Esophagus muscularis mucosa (tissue), 4 donors: ENCODE data around the gene PKP1. TPM values are rescaled to one million over a fixed set of nuclear protein-coding genes. Genes with fewer than 3 reads are reported as not detected.

ENCODE experiments used
- DNase-seq: peaks from one replicate; pipeline ENCODE4 v3.0.0-alpha.2; 2017; ENCODE audit errors: extremely low spot score
- H3K27ac ChIP-seq, 4 donors: fragments of 200-600 bp; sonication (generic); replicated peaks in 1 of 4; 1 replicate in 3 of 4; 2 replicates in 1 of 4; pipeline ENCODE4 v1.5.1; 2016 to 2019; ENCODE audit warnings: mild to moderate bottlenecking in 1 of 4
- H3K27me3 ChIP-seq, 4 donors: fragments of 200-600 bp; sonication (generic); one replicate each; pipeline versions ENCODE4 v1.5.1 to v1.6.0; 2016 to 2019
- H3K36me3 ChIP-seq, 4 donors: fragments of 200-600 bp; sonication (generic); one replicate each; pipeline ENCODE4 v1.5.1; 2016 to 2019
- H3K4me1 ChIP-seq, 4 donors: fragments of 200-600 bp; sonication (generic); one replicate each; pipeline ENCODE4 v1.5.1; 2016 to 2019
- H3K4me3 ChIP-seq, 4 donors: fragments of 200-600 bp; sonication (generic); 1 replicate in 2 of 4; 2 replicates in 2 of 4; pipeline ENCODE4 v1.5.1; 2016 to 2019; ENCODE audit warnings: mild to moderate bottlenecking in 4 of 4, moderate library complexity in 1 of 4
- H3K9me3 ChIP-seq, 4 donors: fragments of 200-600 bp; sonication (generic); 1 replicate in 3 of 4; 2 replicates in 1 of 4; pipeline ENCODE4 v1.5.1; 2016 to 2019
- EP300 ChIP-seq: sonication (generic); formaldehyde crosslinking; IDR thresholded peaks from one replicate; pipeline ENCODE4 v1.6.1; 2017; ENCODE audit warnings: antibody characterized with exemption
- POLR2A ChIP-seq: fragments of 450-650 bp; IDR thresholded peaks from one replicate; pipeline ENCODE4 v1.6.1; 2017; ENCODE audit warnings: antibody characterized with exemption, moderate library complexity, mild to moderate bottlenecking, low read depth
- POLR2AphosphoS5 ChIP-seq, 2 donors: sonication (generic); formaldehyde crosslinking; IDR thresholded peaks; one replicate each; pipeline ENCODE4 v1.6.1; 2017; ENCODE audit warnings: antibody characterized with exemption in 2 of 2
- WGBS: methylation state at CpG from one replicate; pipeline ENCODE4 v1.1.5; 2018; 5-methylcytosine and 5-hydroxymethylcytosine counted together
- intact Hi-C: fragments of 100-400 bp; cut with DNase I; formaldehyde crosslinking; loops from one replicate; pipeline ENCODE4 v1.15.1; 2023
- total RNA-seq, 4 donors: library from RNA; depleted of rRNA; stranded (reverse); fragments of >200 nt; gene quantifications; one replicate each; pipeline versions ENCODE4 v1.1.0 to v1.2.1, GENCODE V29; 2016
- TF ChIP-seq, protein P1 (sequence below), 3 experiments: fragments of 200-600 bp in 2 of 3; fragments of 450-650 bp in 1 of 3; sonication (generic) in 2 of 3; IDR thresholded peaks; one replicate each; pipeline ENCODE4 v1.5.1; 2017 to 2019; ENCODE audit warnings: antibody characterized with exemption in 3 of 3, mild to moderate bottlenecking in 2 of 3, moderate library complexity in 1 of 3

Gene PKP1
- total RNA-seq, 4 donors from 2014 or later, result 0.50 to 1.9 (median 1.3) TPM

GRCh38 chr1:201288007-201288406 is 4.7 kb downstream of the PKP1 start:
- intact Hi-C loops, result no loop called here
- H3K36me3 ChIP-seq, result no peaks in the 10 kb centered on the region
- 93% methylated on average over 6 of the region's 6 CpGs for WGBS
- H3K4me1 ChIP-seq, result peaks cover 3 to 11% (median 10%) of the 10 kb centered on the region in 4 donors
- peaks cover 0 to 37% (median 11%) of the 10 kb centered on the region in 4 donors for H3K27me3 ChIP-seq
- TF ChIP-seq, protein P1, sequence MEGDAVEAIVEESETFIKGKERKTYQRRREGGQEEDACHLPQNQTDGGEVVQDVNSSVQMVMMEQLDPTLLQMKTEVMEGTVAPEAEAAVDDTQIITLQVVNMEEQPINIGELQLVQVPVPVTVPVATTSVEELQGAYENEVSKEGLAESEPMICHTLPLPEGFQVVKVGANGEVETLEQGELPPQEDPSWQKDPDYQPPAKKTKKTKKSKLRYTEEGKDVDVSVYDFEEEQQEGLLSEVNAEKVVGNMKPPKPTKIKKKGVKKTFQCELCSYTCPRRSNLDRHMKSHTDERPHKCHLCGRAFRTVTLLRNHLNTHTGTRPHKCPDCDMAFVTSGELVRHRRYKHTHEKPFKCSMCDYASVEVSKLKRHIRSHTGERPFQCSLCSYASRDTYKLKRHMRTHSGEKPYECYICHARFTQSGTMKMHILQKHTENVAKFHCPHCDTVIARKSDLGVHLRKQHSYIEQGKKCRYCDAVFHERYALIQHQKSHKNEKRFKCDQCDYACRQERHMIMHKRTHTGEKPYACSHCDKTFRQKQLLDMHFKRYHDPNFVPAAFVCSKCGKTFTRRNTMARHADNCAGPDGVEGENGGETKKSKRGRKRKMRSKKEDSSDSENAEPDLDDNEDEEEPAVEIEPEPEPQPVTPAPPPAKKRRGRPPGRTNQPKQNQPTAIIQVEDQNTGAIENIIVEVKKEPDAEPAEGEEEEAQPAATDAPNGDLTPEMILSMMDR (IDR thresholded peaks at IDR 0.05), result no peak
- TF ChIP-seq POLR2A, result no peak
- no peak for TF ChIP-seq POLR2AphosphoS5 (IDR thresholded peaks at IDR 0.05)
- TF ChIP-seq EP300, result no peak
- H3K9me3 ChIP-seq, result no peaks in the 10 kb centered on the region
- H3K27ac ChIP-seq, result no peak overlapping the region
- H3K4me3 ChIP-seq, result no peak overlapping the region
- no peak for DNase-seq

GRCh38 chr1:201288765-201289164 is 5.5 kb downstream of the PKP1 start:
- Histone ChIP-seq H3K4me3 (no peak overlapping the region), H3K4me1 (peaks cover 0 to 3% (median 2%) of the 10 kb centered on the region in 4 donors), H3K27ac (no peak overlapping the region), H3K27me3 (peaks cover 0 to 29% (median 6%) of the 10 kb centered on the region in 4 donors), H3K9me3 (no peaks in the 10 kb centered on the region), H3K36me3 (no peaks in the 10 kb centered on the region)
- no peak for TF ChIP-seq POLR2AphosphoS5 (IDR thresholded peaks at IDR 0.05)
- no peak for TF ChIP-seq POLR2A
- no peak for TF ChIP-seq EP300
- TF ChIP-seq, protein P1 (IDR thresholded peaks at IDR 0.05), result no peak
- intact Hi-C loops, result no loop called here
- WGBS, result 50% methylated on average over 2 of the region's 7 CpGs
- no peak for DNase-seq

- DNase-seq, result no peak
- TF ChIP-seq POLR2AphosphoS5 (IDR thresholded peaks at IDR 0.05), result no peak
- no peak for TF ChIP-seq EP300
- no peak for TF ChIP-seq POLR2A
- TF ChIP-seq, protein P1 (IDR thresholded peaks at IDR 0.05), result no peak
- Histone ChIP-seq H3K36me3 (no peaks in the 10 kb centered on the region), H3K4me1 (no peaks in the 10 kb centered on the region), H3K4me3 (no peak overlapping the region), H3K9me3 (no peaks in the 10 kb centered on the region), H3K27ac (no peak overlapping the region), H3K27me3 (peaks cover 0 to 13% (median 0%) of the 10 kb centered on the region in 4 donors)
- intact Hi-C loops, result no loop called here
- WGBS, result 93% methylated on average over 7 of the region's 7 CpGs
Observed at GRCh38 chr1:201290551-201290950, 7.2 kb downstream of the PKP1 start.

- H3K4me3 ChIP-seq, result no peak overlapping the region
- DNase-seq, result no peak
- intact Hi-C loops, result no loop called here
- H3K27me3 ChIP-seq, result peaks cover 0 to 18% (median 0%) of the 10 kb centered on the region in 4 donors
- no peak overlapping the region for H3K27ac ChIP-seq
- H3K4me1 ChIP-seq, result no peaks in the 10 kb centered on the region
- 67% methylated on average over 8 of the region's 8 CpGs for WGBS
- TF ChIP-seq POLR2A (no peak), POLR2AphosphoS5 (IDR thresholded peaks at IDR 0.05) (no peak), EP300 (no peak)
- TF ChIP-seq, protein P1 (IDR thresholded peaks at IDR 0.05), result no peak
- H3K36me3 ChIP-seq, result no peaks in the 10 kb centered on the region
- no peaks in the 10 kb centered on the region for H3K9me3 ChIP-seq
Observed at GRCh38 chr1:201291916-201292315, 8.6 kb downstream of the PKP1 start.

DNA sequence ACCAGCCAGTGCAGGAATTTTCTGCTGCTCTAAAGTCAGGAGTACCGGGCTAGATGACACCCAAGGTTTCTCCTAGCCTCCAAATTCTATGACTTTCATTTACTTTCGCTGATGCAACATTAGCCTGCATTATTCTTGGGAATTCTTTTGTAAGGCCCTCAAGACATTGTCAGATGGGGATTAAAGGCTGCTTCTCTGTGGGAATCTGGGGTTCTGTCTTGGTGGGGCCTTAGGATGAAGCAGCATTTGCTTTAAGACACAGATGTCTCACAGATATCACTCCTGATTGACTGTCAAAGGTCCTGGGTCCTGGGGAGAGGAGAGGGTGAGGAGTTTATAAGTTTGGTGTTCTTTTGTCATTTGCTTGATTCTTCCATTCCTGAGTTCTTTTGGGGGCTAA is 11.6 kb downstream of the PKP1 start:
- TF ChIP-seq POLR2A (no peak), POLR2AphosphoS5 (IDR thresholded peaks at IDR 0.05) (no peak), EP300 (no peak)
- TF ChIP-seq, protein P1 (IDR thresholded peaks at IDR 0.05), result no peak
- DNase-seq, result no peak
- Histone ChIP-seq H3K9me3 (no peaks in the 10 kb centered on the region), H3K4me1 (peaks cover 0 to 3% (median 0%) of the 10 kb centered on the region in 4 donors), H3K27me3 (peaks cover 0 to 22% (median 0%) of the 10 kb centered on the region in 4 donors), H3K36me3 (no peaks in the 10 kb centered on the region), H3K4me3 (no peak overlapping the region), H3K27ac (no peak overlapping the region)
- WGBS, result 91% methylated on average over 2 of the region's 2 CpGs
- intact Hi-C loops, result no loop called here
